ENCODE results near the gene ZNF267.
"Not testable (repeated sequence)": the region's sequence is repeated elsewhere in the genome, so short reads cannot be mapped to it uniquely, and the experiment has no call there.

ZNF267 gene

GRCh38 chr16:31880322-31880979 is 6.8 kb downstream of the ZNF267 start:
- DNase-seq (ENCODE audit: low read depth), result peak; percentile 65
- no peak overlapping the region for H3K4me3 ChIP-seq (ENCODE audit: low read length)
- TF ChIP-seq CTCF (IDR thresholded peaks at IDR 0.05; ENCODE audit: insufficient read depth, low read depth, low read length, missing control alignments), result no peak

- no peak overlapping the region for H3K4me3 ChIP-seq (ENCODE audit: low read length)
- no peak for TF ChIP-seq CTCF (IDR thresholded peaks at IDR 0.05; ENCODE audit: insufficient read depth, low read depth, low read length, missing control alignments)
- no peak for DNase-seq (ENCODE audit: low read depth)
These were observed 12.6 kb downstream of the ZNF267 start for GRCh38 chr16:31886227-31886626.

- no peak for DNase-seq (ENCODE audit: low read depth)
- H3K4me3 ChIP-seq (ENCODE audit: low read length), result no peak overlapping the region
- no peak for TF ChIP-seq CTCF (IDR thresholded peaks at IDR 0.05; ENCODE audit: insufficient read depth, low read depth, low read length, missing control alignments)
These were observed 15.1 kb downstream of the ZNF267 start for GRCh38 chr16:31888735-31889134.

GRCh38 chr16:31892111-31892510 is 18.5 kb downstream of the ZNF267 start:
- not testable (repeated sequence) for DNase-seq (ENCODE audit: low read depth)

GRCh38 chr16:31893824-31894223 is 20.2 kb downstream of the ZNF267 start:
- TF ChIP-seq CTCF (IDR thresholded peaks at IDR 0.05; ENCODE audit: insufficient read depth, low read depth, low read length, missing control alignments), result no peak
- no peak overlapping the region for H3K4me3 ChIP-seq (ENCODE audit: low read length)
- DNase-seq (ENCODE audit: low read depth), result no peak

More at GRCh38 chr16:31892111-31892510, 18.5 kb downstream of the ZNF267 start:
- H3K4me3 ChIP-seq (ENCODE audit: low read length), result not testable (repeated sequence)

- H3K4me3 ChIP-seq (ENCODE audit: low read length), result no peak overlapping the region
- DNase-seq (ENCODE audit: low read depth), result no peak
- TF ChIP-seq CTCF (IDR thresholded peaks at IDR 0.05; ENCODE audit: insufficient read depth, low read depth, low read length, missing control alignments), result no peak
These were observed 23.7 kb downstream of the ZNF267 start for GRCh38 chr16:31897283-31897682.

- no peak overlapping the region for H3K4me3 ChIP-seq (ENCODE audit: low read length)
- no peak for TF ChIP-seq CTCF (IDR thresholded peaks at IDR 0.05; ENCODE audit: insufficient read depth, low read depth, low read length, missing control alignments)
- DNase-seq (ENCODE audit: low read depth), result no peak
These were observed 25.9 kb downstream of the ZNF267 start for GRCh38 chr16:31899505-31899904.

GRCh38 chr16:31904571-31904970 is 31.0 kb downstream of the ZNF267 start:
- H3K4me3 ChIP-seq (ENCODE audit: low read length); DNase-seq (ENCODE audit: low read depth): not testable (repeated sequence)

All from epithelial cell of esophagus (primary cell).